ENCODE data around the gene UBE2D2. TPM values are rescaled to one million over a fixed set of nuclear protein-coding genes. Genes with fewer than 3 reads are reported as not detected.

The UBE2D2 gene
- total RNA-seq, 1 donor from 2014 or later, result 57.5 TPM

GRCh38 chr5:139647506-139648204, 86.5 kb downstream of the UBE2D2 start:
- H3K27ac ChIP-seq, result peak overlapping the region; percentile 95
- peaks cover 70% of the 10 kb centered on the region for H3K4me1 ChIP-seq

GRCh38 chr5:139648205-139649081, 87.3 kb downstream of the UBE2D2 start, which contains the start of gene CXXC5:
TSS of gene CXXC5 (plus strand) at chr5:139648349. CDS start at chr5:139680524, 32,175 bp downstream.
- Histone ChIP-seq H3K4me3 (peak within 1 kb of the TSS; percentile 65 to 67), H3K27ac (peak within 1 kb of the TSS; percentile 95), H3K4me1 (peaks cover 70% of the 10 kb centered on the region), H3K27me3 (no peaks in the 10 kb centered on the region), H3K9me3 (no peaks in the 10 kb centered on the region), H3K36me3 (no peaks in the 10 kb centered on the region)
- DNase-seq (ENCODE audit: extremely low spot score in 2 of 2), result no peak
- TF ChIP-seq POLR2A (IDR thresholded peaks at IDR 0.05), result peak in 1 of 2 donors; percentile 79
- TF ChIP-seq CTCF (IDR thresholded peaks at IDR 0.05), result peak in 1 of 3 experiments; percentile 19
- TF ChIP-seq POLR2AphosphoS5 (IDR thresholded peaks at IDR 0.05; ENCODE audit: insufficient read depth in 1 of 2, low read depth in 1 of 2), result peak in 1 of 2 donors; percentile 78
- intact Hi-C loops (cut with DNase I), result no loop called here

More at GRCh38 chr5:139647506-139648204, 86.5 kb downstream of the UBE2D2 start:
- no peak for DNase-seq (ENCODE audit: extremely low spot score in 2 of 2)
- H3K9me3 ChIP-seq, result no peaks in the 10 kb centered on the region
- intact Hi-C loops (cut with DNase I), result loop anchor here (1.0 kb wide), 1 partner anchor 10 kb away; no protein-coding TSS in a partner anchor
- no peaks in the 10 kb centered on the region for H3K36me3 ChIP-seq
- TF ChIP-seq POLR2A (IDR thresholded peaks at IDR 0.05), result no peak
- TF ChIP-seq POLR2AphosphoS5 (IDR thresholded peaks at IDR 0.05; ENCODE audit: insufficient read depth in 1 of 2, low read depth in 1 of 2), result no peak
- TF ChIP-seq CTCF (IDR thresholded peaks at IDR 0.05), result no peak
- H3K27me3 ChIP-seq, result no peaks in the 10 kb centered on the region
- peak overlapping the region; percentile 65 to 67 for H3K4me3 ChIP-seq

DNA sequence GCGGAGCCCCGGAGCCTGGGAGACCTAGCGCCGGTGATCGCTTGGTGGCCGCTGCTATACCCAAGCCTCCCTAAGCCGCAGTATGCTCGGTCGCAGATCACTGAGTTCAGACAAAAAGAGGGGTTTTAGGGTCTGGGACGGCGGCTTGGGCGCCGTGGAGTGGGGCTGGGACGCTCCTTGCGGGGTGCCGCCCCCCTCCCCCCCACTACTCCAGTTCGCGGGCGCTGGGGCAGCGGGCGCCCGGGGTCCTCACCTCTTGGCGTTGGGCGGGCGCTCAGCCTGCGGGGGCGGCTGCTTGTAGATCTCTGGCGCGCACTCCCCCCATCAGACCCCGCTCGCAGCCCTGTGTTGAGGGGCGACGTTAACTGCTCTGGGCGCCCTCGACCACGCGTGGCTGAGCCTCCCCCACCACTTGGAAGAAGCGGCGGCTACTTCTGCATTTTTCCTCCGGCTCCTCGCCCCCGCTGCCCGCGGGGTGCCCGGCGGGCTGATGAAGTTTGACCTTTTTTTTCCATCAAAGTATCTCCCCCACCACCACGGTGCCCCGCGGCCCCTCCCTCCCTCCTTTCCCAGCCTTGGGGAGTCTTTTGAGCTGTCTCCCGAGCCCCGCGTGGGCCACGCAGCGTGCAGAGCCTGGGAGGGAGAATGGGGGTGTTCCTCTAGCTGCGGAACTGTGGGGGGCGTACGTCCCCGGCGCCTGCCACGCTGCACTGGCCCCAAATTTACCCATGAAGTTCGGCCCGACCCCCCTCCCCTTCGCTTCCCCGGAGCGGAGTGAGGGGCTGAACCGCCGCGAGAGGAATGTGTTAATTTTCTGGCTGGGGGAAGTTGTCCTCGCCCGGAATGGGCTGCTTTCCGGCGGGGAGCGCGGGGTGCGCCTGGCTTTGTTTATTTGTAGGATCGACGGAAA, 88.2 kb downstream of the UBE2D2 start:
- Histone ChIP-seq H3K4me1 (peaks cover 70% of the 10 kb centered on the region), H3K9me3 (no peaks in the 10 kb centered on the region), H3K27ac (peak overlapping the region; percentile 95), H3K4me3 (peak overlapping the region; percentile 65 to 67), H3K36me3 (no peaks in the 10 kb centered on the region), H3K27me3 (no peaks in the 10 kb centered on the region)
- TF ChIP-seq POLR2A (IDR thresholded peaks at IDR 0.05) (no peak), POLR2AphosphoS5 (IDR thresholded peaks at IDR 0.05; ENCODE audit: insufficient read depth in 1 of 2, low read depth in 1 of 2) (peak in 1 of 2 donors; percentile 22)
- no peak for DNase-seq (ENCODE audit: extremely low spot score in 2 of 2)
- intact Hi-C loops (cut with DNase I), result no loop called here

GRCh38 chr5:139650031-139650688, 89.0 kb downstream of the UBE2D2 start:
- DNase-seq (ENCODE audit: extremely low spot score in 2 of 2), result no peak
- no peaks in the 10 kb centered on the region for H3K36me3 ChIP-seq
- H3K4me3 ChIP-seq, result peak overlapping the region; percentile 65 to 67
- H3K27me3 ChIP-seq, result no peaks in the 10 kb centered on the region
- no peak for TF ChIP-seq POLR2A (IDR thresholded peaks at IDR 0.05)
- TF ChIP-seq POLR2AphosphoS5 (IDR thresholded peaks at IDR 0.05; ENCODE audit: insufficient read depth in 1 of 2, low read depth in 1 of 2), result no peak
- TF ChIP-seq CTCF (IDR thresholded peaks at IDR 0.05), result no peak
- H3K9me3 ChIP-seq, result no peaks in the 10 kb centered on the region
- H3K4me1 ChIP-seq, result peaks cover 78% of the 10 kb centered on the region
- intact Hi-C loops (cut with DNase I), result loop anchor here (5.0 kb wide), 1 partner anchor 47 kb away; no protein-coding TSS in a partner anchor
- peak overlapping the region; percentile 95 for H3K27ac ChIP-seq
